Measurements from ENCODE around the gene DDIAS. TPM values are rescaled to one million over a fixed set of nuclear protein-coding genes. Genes with fewer than 3 reads are reported as not detected.

DDIAS gene
- total and polyA plus RNA-seq, 2 donors (not counting 1 experiment from before 2014, with no cell fraction given): 2.3 to 3.0 TPM

DNA sequence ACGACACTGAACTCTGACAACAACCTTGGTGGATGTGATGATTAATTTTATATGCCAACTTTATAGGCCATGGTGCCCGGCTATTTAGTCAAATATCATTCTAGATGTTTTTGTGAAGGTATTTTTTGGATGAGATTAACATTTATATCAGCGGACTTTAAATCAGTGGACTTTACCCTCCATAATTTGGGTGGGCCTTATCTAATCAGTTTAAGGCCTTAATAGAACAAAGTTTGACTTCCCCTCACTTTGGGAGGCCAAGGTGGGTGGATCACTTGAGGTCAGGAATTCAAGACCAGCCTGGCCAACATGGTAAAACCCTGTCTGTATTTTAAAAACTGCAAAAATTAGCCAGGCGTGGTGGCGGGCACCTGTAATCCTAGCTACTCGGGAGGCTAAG is 5.4 kb upstream of the DDIAS start:
- Histone ChIP-seq H3K27me3 (ENCODE audit: control insufficient read depth, insufficient read depth, low read length) (no peaks in the 10 kb centered on the region), H3K27ac (ENCODE audit: insufficient read depth, low read length) (no peak overlapping the region), H2AFZ (ENCODE audit: low read length) (no peak overlapping the region), H3K4me3 (replicated peaks in 1 of 4; ENCODE audit: control extremely low read depth in 1 of 4, insufficient read depth in 1 of 4, low read depth in 3 of 4, low read length in 4 of 4) (no peak overlapping the region), H3K79me2 (ENCODE audit: control insufficient read depth, insufficient read depth, low read length) (peaks cover 2% of the 10 kb centered on the region), H3K9me3 (ENCODE audit: control insufficient read depth, insufficient read depth, low read depth, low read length) (no peaks in the 10 kb centered on the region), H4K20me1 (ENCODE audit: control insufficient read depth, extremely low read depth, insufficient read depth, low read length) (no peaks in the 10 kb centered on the region), H3K9ac (ENCODE audit: insufficient read depth, low read length) (no peak overlapping the region), H3K36me3 (ENCODE audit: control insufficient read depth, insufficient read depth, low read length) (no peaks in the 10 kb centered on the region), H3K4me1 (ENCODE audit: control insufficient read depth, extremely low read depth, insufficient read depth, low read length) (peaks cover 3% of the 10 kb centered on the region), H3K4me2 (ENCODE audit: extremely low read depth, insufficient read depth, low read length) (no peak overlapping the region)
- DNase-seq (ENCODE audit: low read depth in 2 of 2): no peak
- no peak for TF ChIP-seq EZH2 (IDR thresholded peaks at IDR 0.05; ENCODE audit: low read length, missing control alignments)
- TF ChIP-seq, protein P1, sequence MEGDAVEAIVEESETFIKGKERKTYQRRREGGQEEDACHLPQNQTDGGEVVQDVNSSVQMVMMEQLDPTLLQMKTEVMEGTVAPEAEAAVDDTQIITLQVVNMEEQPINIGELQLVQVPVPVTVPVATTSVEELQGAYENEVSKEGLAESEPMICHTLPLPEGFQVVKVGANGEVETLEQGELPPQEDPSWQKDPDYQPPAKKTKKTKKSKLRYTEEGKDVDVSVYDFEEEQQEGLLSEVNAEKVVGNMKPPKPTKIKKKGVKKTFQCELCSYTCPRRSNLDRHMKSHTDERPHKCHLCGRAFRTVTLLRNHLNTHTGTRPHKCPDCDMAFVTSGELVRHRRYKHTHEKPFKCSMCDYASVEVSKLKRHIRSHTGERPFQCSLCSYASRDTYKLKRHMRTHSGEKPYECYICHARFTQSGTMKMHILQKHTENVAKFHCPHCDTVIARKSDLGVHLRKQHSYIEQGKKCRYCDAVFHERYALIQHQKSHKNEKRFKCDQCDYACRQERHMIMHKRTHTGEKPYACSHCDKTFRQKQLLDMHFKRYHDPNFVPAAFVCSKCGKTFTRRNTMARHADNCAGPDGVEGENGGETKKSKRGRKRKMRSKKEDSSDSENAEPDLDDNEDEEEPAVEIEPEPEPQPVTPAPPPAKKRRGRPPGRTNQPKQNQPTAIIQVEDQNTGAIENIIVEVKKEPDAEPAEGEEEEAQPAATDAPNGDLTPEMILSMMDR (conservative IDR thresholded peaks at IDR 0.05 in 1 of 2, IDR thresholded peaks at IDR 0.05 in 1 of 2; ENCODE audit: low read depth in 1 of 2, low read length in 2 of 2): no peak

DNA sequence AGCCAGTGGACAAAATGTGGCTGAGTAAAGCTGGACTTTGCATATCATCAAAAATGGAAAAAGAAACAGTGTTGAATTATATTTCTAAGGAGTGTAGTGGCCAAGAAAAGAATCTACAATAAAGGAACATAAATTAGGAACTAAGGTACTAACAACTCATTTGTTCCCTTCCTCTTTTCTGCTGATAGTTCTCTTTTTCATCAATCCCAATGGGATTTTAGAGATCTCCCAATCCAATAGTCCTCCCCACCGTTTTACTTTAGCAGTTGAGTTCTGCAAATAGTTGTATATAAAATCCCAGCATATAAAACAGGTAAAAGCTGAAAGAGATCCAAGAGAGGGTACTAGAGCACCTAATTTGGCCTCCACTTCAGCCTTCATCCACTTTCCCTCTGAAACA is 3.3 kb upstream of the DDIAS start:
- peak overlapping the region; percentile 14 for H3K4me2 ChIP-seq (ENCODE audit: extremely low read depth, insufficient read depth, low read length)
- DNase-seq (ENCODE audit: low read depth in 2 of 2): no peak
- no peaks in the 10 kb centered on the region for H3K36me3 ChIP-seq (ENCODE audit: control insufficient read depth, insufficient read depth, low read length)
- H3K27me3 ChIP-seq (ENCODE audit: control insufficient read depth, insufficient read depth, low read length): no peaks in the 10 kb centered on the region
- no peak overlapping the region for H2AFZ ChIP-seq (ENCODE audit: low read length)
- peak overlapping the region in 1 of 4 experiments; percentile 10 for H3K4me3 ChIP-seq (replicated peaks in 1 of 4; ENCODE audit: control extremely low read depth in 1 of 4, insufficient read depth in 1 of 4, low read depth in 3 of 4, low read length in 4 of 4)
- no peaks in the 10 kb centered on the region for H4K20me1 ChIP-seq (ENCODE audit: control insufficient read depth, extremely low read depth, insufficient read depth, low read length)
- peaks cover 3% of the 10 kb centered on the region for H3K4me1 ChIP-seq (ENCODE audit: control insufficient read depth, extremely low read depth, insufficient read depth, low read length)
- peaks cover 5% of the 10 kb centered on the region for H3K79me2 ChIP-seq (ENCODE audit: control insufficient read depth, insufficient read depth, low read length)
- TF ChIP-seq, protein P1 (conservative IDR thresholded peaks at IDR 0.05 in 1 of 2, IDR thresholded peaks at IDR 0.05 in 1 of 2; ENCODE audit: low read depth in 1 of 2, low read length in 2 of 2): no peak
- no peak for TF ChIP-seq EZH2 (IDR thresholded peaks at IDR 0.05; ENCODE audit: low read length, missing control alignments)
- H3K9me3 ChIP-seq (ENCODE audit: control insufficient read depth, insufficient read depth, low read depth, low read length): no peaks in the 10 kb centered on the region
- H3K27ac ChIP-seq (ENCODE audit: insufficient read depth, low read length): no peak overlapping the region
- no peak overlapping the region for H3K9ac ChIP-seq (ENCODE audit: insufficient read depth, low read length)

DNA sequence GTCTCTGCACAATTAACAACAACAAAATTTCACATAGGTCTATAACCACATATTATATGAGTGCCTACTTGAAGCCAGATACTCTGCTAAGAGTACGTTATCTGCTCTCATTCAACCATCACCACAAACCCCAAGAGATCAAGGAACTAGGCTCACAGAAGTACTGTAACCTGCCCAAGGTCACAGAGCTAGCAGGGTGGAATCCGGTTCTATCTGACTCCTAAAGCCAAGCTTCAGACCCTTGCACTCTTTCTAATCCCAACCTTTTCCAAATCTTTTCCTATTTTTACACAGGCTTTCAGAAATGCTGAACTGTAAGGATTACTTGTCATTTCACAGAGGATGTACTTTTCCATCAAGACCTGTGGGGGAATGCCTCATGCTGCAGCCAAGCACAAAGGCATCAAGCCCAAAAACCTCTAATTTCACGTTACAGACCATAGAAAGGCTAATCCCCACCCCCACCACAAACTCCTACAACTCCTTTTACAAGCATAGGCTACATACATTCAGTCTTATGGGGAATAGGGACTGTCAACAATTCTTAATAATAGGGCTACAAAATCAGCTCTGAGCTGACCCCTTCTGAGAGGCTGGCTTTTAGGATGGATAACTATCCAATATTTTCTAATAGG is 2.2 kb upstream of the DDIAS start:
- peaks cover 3% of the 10 kb centered on the region for H3K4me1 ChIP-seq (ENCODE audit: control insufficient read depth, extremely low read depth, insufficient read depth, low read length)
- H3K9ac ChIP-seq (ENCODE audit: insufficient read depth, low read length): no peak overlapping the region
- DNase-seq (ENCODE audit: low read depth in 2 of 2): no peak
- H3K79me2 ChIP-seq (ENCODE audit: control insufficient read depth, insufficient read depth, low read length): peaks cover 5% of the 10 kb centered on the region
- H3K27ac ChIP-seq (ENCODE audit: insufficient read depth, low read length): peak overlapping the region; percentile 75
- TF ChIP-seq, protein P1 (conservative IDR thresholded peaks at IDR 0.05 in 1 of 2, IDR thresholded peaks at IDR 0.05 in 1 of 2; ENCODE audit: low read depth in 1 of 2, low read length in 2 of 2): no peak
- TF ChIP-seq EZH2 (IDR thresholded peaks at IDR 0.05; ENCODE audit: low read length, missing control alignments): no peak
- H3K9me3 ChIP-seq (ENCODE audit: control insufficient read depth, insufficient read depth, low read depth, low read length): no peaks in the 10 kb centered on the region
- H3K36me3 ChIP-seq (ENCODE audit: control insufficient read depth, insufficient read depth, low read length): no peaks in the 10 kb centered on the region
- H3K4me2 ChIP-seq (ENCODE audit: extremely low read depth, insufficient read depth, low read length): peak overlapping the region; percentile 76
- H2AFZ ChIP-seq (ENCODE audit: low read length): no peak overlapping the region
- no peaks in the 10 kb centered on the region for H3K27me3 ChIP-seq (ENCODE audit: control insufficient read depth, insufficient read depth, low read length)
- H3K4me3 ChIP-seq (replicated peaks in 1 of 4; ENCODE audit: control extremely low read depth in 1 of 4, insufficient read depth in 1 of 4, low read depth in 3 of 4, low read length in 4 of 4): peak overlapping the region; percentile 57 to 84 (median 66)
- H4K20me1 ChIP-seq (ENCODE audit: control insufficient read depth, extremely low read depth, insufficient read depth, low read length): no peaks in the 10 kb centered on the region
